GM18951 (cell line): ENCODE results near the gene ADAM10.

Experiments used
- POLR2A ChIP-seq: IDR thresholded peaks from 4 replicates; pipeline ENCODE4 v1.6.1; 2011; ENCODE audit warnings: mild to moderate bottlenecking; ENCODE audit not compliant: insufficient read length, insufficient read depth; ENCODE audit errors: extremely low read depth
- in situ Hi-C: fragments of 300-500 bp; cut with MboI; formaldehyde crosslinking; loops from one replicate; pipeline ENCODE4 v1.12.0; 2022; ENCODE audit warnings: low sequenced_read_pairs, mixed read lengths, inconsistent platforms; ENCODE audit not compliant: unreplicated experiment

ADAM10 gene

DNA sequence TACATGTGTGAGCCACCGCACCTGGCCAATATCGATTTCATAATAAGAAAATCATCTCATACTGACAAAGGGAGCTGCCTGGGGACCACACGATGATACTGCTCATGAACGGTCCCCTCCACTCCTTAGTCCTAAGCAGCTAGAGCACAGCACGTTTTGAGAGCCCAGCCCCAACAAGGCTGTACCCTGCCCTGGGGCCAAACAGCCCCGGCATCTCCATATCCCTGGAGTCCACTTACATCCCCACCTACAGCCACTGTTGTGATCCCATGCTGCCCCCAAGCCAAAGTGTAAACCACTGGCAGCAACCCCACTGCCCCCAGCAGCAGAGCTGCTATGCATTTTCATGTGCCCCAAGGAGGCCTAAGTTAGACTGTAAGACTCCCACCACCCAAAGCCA is 52.8 kb downstream of the ADAM10 start:
- TF ChIP-seq POLR2A = no peak
- in situ Hi-C loops = no loop called here

DNA sequence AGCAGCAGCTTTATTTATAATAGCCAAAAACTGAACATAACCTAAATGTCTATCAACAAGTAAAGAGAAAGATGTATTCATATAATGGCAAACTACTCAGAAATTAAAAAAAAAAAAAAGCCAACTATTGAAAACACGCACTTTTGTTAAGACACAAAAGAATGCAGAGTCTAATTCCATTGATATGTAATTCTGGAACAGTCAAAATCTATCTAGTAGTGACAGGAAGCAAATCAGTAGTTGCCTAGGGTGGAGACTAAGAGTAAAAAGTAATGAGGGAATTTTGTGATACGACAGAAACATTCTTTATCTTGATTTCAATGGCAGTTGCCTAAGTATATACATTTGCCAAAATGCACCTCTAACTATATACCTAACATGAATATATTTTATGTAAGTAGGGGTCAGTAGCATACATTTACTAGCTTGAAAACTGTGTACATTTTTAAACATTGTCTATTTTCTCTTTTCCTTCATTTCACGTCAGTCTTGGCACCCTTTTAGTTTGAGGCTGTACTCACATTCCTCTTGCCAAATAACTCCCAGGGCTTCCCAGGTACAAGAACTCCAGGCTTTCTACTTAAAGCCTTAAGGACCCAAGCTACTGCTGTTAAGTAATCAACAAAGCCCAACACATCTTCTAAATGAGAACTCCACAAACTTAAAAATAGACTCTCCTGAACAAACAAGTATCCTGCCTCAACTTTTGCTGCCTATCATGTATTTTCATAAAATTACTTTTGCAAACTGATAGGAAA is 54.7 kb downstream of the ADAM10 start:
- in situ Hi-C loops = no loop called here
- TF ChIP-seq POLR2A = no peak

DNA sequence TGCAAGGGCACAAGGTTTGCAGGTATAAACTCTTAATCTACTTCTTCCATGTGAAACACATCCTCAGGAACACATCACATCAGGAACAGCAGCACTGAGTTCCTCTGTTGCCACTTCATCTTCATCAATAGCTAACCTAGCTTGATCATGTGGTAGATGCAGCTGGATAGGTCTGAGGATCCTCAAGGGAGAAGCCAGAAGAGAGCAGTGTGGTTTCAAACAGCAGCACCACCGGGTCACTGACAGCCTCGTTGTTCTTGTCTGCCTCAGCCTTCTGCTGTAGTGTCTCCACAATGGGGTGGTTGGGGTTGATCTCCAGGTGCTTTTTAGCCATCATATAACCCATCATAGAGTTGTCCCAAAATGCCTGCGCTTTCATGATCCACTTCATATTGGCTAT is 58.8 kb downstream of the ADAM10 start:
- in situ Hi-C loops = no loop called here
- no peak for TF ChIP-seq POLR2A

DNA sequence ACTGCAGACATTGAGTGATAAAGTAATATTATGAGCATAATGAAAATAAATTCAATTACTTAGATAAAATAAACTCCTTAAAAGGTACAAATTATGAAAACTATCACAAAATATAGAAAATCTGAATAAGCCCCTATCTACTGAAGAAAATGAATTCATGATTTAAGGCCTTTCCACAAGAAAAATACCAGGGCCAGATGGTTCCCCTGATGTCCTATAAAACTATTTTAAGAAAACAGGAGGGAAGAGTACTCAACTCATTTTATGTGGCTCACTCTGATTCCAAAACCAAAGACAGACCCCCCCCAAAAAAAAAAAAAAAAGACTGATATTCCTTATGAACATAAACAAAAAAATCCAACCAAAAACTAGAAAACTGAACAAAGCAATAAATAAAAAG is 59.9 kb downstream of the ADAM10 start:
- in situ Hi-C loops = no loop called here
- TF ChIP-seq POLR2A = no peak

DNA sequence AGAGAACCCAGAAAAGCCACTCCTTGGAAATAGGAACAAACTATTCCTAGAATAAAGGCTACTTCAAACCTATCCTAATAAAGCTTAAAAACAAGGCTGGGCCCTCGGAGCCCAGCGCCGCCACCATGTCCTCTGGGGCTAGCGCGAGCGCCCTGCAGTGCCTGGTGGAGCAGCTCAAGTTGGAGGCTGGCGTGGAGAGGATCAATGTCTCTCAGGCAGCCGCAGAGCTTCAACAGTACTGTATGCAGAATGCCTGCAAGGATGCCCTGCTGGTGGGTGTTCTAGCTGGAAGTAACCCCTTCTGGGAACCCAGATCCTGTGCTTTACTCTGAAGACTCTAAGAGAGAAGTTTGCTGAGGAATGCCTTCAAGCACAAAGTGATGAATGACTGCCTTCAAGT is 63.2 kb downstream of the ADAM10 start:
- in situ Hi-C loops = no loop called here
- no peak for TF ChIP-seq POLR2A

DNA sequence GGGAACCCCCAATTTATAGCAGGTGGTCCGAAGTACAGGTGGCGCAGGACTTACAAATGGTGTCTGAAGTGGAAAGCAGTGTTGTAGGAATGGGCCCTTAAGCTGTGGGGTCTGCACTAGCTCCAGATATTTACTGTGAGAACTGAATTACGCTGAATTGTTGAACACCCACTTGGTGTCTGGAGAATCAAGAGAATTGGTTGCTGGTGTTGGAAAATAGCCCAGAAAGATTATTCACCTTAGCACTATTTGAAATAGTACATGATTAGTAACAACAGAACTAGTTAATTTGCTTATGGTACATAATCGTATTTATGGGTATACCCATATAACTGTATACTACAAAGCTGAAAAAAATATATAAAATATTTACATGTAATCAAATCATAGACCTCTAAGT is 64.8 kb downstream of the ADAM10 start:
- TF ChIP-seq POLR2A = no peak

DNA sequence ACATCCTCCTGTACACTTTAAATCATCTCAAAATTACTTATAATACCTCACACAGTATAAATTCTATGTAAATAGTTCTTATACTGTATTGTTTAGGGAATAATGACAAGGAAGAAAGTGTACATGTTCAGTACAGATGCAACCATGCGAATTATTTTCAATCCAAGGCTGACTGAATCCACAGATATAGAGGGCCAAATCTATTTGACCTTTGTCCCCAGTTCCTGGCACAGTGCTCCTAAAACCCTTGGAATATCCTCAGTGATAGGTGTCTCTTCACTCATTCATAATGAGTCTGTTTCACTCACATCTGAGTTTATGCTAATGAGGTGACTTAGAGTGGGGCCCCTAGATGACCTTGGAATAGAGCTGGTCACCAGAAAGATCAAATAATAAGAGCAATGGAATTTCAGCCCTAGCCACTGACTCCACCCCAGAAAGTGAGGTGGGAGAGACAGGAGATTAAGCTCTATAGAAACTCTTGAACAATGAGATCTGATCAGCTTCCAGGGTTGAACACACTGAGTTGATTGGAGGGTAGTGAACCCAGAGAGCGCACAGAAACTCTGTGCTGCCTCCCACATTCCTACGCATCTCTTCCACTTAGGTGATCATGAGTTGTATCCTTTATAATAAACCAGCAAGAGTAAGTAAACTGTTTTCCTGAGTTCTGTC is 65.3 kb downstream of the ADAM10 start:
- in situ Hi-C loops = no loop called here
- TF ChIP-seq POLR2A = no peak

More for the DNA sequence above, 64.8 kb downstream of the ADAM10 start:
- in situ Hi-C loops = no loop called here

DNA sequence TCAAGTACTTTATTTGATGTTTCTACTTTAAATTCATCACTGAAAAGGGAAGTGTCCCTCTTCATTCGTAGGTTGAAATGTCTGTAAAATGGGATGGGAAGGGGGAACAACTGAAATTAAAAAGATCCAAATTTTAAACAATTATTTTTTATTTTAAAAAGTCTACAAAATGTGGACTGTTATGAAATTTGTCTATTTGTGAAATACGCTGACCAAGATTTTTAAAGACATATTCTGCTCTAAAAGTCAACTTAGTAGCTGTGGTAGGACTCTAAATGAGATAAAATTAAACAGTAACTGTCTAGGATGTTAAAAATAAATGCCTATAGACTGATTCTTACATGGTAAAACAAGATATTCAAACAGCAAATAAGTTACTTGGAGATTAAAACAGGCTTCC is 67.3 kb downstream of the ADAM10 start:
- in situ Hi-C loops = no loop called here
- no peak for TF ChIP-seq POLR2A

DNA sequence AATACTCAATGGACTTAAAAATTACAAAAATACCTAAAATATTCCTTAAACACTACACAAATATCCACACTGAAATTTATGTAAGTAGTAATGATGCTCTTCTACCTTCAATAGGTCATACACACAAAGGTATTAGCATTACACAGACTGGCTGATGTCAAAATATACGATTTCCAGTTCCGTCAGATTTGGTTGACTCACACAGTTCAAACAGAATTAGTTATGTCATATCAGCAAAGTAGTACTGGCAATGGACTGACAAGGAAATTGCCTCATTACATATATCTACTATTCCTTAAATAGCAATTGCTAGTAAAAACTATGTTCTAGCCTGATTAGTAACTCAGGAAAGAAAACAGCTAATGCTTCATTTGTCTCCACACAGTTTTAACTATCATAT is 70.8 kb downstream of the ADAM10 start:
- TF ChIP-seq POLR2A = no peak
- in situ Hi-C loops = no loop called here

DNA sequence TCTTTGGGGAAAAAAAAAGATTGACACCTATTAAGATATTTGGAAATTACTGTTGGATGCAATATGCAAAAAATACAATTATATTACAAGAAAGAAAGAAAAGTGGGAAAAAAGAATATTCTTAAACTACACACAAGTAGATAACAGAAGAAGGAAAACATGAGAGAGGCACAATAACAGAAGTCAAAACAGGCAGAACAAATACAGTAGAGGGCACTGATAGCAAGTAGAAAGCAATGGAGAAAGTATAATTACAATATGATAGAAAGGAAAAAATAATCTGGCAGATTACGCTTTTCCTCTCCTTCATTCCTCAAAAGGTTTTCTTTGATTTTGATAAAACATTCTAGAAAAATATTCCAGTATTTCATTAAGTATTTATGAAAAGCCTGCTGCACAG is 72.1 kb downstream of the ADAM10 start:
- TF ChIP-seq POLR2A = no peak
- in situ Hi-C loops = no loop called here

DNA sequence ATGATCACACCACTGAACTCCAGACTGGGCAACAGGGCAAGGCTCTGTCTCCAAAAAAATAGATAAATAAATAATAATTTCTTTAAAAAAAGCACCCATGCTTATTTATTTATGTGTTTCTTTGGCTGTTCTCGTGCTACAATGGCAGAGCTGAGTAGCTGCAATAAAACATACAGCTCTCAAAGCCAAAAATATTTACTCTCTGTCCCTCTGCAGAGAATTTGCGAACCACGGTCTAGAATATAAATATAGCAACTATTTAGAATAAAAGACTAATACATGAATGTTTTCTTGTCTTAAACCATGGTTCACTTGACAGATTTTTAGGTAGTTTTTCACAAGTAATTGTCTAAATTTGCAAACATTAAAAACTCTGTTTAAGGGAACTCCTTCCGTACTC is 72.7 kb downstream of the ADAM10 start:
- in situ Hi-C loops = no loop called here
- no peak for TF ChIP-seq POLR2A

DNA sequence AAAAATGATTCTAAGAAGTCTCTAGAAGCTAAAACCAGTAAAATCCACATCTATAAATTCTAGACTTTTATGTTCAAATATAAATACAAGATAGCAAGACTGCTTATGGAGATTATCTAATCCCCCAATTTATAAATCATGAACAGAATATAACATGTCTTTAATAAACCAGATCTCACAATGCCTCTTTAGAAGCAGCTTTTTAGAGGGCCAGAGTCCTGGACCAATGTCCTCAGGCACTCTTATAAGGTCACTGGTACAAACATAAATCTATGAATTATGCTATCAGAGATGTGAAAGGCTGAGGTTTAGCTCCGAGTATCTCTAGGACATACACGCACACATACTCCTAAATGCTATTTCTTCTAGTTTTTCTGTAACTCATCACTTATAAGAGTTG is 78.3 kb downstream of the ADAM10 start:
- in situ Hi-C loops = no loop called here
- TF ChIP-seq POLR2A = no peak

DNA sequence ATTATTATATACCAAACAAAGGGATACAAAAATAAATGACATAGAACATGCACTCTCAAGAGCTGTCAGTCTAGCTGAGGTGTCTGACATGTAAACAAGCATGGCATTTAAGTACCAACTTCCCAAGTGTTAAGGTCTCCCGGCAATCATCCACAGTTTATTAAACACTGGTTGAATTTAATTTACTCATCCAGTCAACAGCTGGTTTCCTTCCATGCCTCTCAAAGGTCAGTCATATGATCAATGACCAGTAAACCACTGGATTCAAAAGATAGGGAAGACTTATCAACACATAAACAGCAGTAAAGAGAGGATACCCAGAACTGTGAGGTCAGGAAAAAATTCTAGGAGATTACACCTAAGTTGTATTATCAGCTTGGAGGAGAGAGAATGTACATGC is 80.4 kb downstream of the ADAM10 start:
- in situ Hi-C loops = no loop called here
- TF ChIP-seq POLR2A = no peak

DNA sequence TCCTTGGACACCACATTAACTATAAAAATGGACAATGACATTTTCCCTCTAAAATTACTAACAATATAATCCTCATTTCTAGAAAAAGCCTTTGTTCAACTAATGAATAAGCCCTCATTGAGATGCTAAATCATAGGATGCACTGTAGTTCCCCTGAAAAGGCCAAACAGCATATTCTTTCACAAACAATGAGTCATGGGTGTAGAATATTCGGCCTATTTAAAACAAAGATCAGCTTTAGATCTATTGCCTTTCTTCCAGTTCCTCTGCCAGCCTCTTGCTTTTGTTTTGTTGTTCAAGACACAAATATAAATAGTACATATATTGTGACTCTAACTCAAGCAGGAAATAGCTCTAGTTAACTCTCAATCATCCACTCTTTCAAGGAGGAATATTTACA is 82.5 kb downstream of the ADAM10 start:
- TF ChIP-seq POLR2A = no peak
- in situ Hi-C loops = no loop called here

DNA sequence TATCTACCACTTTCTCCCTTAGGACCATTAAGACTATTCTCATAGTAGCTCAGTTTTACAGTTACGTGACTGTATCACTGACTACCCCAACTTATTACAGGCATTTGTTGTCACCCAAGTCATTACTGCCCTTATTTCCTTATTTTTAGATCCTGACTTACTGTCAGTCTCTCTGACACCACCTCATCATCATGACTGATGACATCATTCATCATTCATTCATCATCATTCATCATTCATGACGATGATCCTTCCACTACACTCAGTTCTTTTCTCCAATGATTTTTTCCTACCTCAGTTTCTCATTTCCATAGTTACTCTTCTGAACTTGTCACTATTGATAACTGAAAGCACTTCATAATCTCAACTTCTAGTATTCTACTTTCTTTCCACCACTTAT is 83.8 kb downstream of the ADAM10 start:
- no peak for TF ChIP-seq POLR2A
- in situ Hi-C loops = no loop called here

DNA sequence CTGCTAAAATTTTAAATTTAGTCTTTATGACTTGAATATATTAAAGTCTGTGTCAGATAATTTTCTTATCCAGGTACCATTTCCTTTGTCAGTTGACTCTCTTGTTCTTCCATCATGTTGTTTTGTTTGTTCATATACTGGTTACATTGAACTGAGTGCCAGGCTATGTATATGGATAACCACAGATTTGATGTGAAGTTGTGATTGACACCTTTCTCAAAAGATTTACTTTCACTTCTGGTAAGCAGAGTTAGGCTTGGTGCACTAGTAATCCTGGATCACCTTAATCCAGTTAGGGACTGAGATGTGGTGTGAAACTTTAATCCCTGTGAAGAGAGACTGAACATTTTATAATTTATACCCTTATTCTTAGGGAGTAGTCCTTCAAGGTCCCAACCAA is 99.4 kb downstream of the ADAM10 start:
- TF ChIP-seq POLR2A = no peak
- in situ Hi-C loops = no loop called here
